Suppressor macrophage treated with lipopolysaccharide for 4 hours (primary cell): Measurements from ENCODE around the gene PPM1M.

ENCODE experiments used
- DNase-seq: peaks from one replicate; pipeline ENCODE4 v3.0.0-alpha.2; 2020

PPM1M gene

GRCh38 chr3:52299247-52299878 is 53.8 kb downstream of the PPM1M start:
- peak; percentile 23 for DNase-seq
